ENCODE results near the gene ZNF157. TPM values are rescaled to one million over a fixed set of nuclear protein-coding genes. Genes with fewer than 3 reads are reported as not detected.

ZNF157 gene
- total and polyA plus RNA-seq, 2 of the 8 experiments (the other 6 are each of a cell fraction or from before 2014, with no cell fraction given) = 0.67 to 2.2 TPM

GRCh38 chrX:47390780-47391179, 20.4 kb downstream of the ZNF157 start:
- Histone ChIP-seq H3K4me3 (ENCODE audit: extremely low read depth in 1 of 4, insufficient read depth in 2 of 4, low read depth in 3 of 4, low read length in 4 of 4) (no peak overlapping the region), H2BK5ac (ENCODE audit: low read depth, low read length) (no peak overlapping the region), H2BK12ac (ENCODE audit: low read depth, low read length) (no peak overlapping the region), H3K27me3 (replicated peaks in 1 of 4; ENCODE audit: control insufficient read depth in 3 of 4, extremely low read depth in 1 of 4, insufficient read depth in 3 of 4, low read length in 3 of 4) (no peaks in the 10 kb centered on the region), H3K23me2 (ENCODE audit: low read depth, low read length) (no peaks in the 10 kb centered on the region), H3K14ac (ENCODE audit: insufficient read length) (no peak overlapping the region), H2BK120ac (replicated peaks; ENCODE audit: low read depth, low read length) (no peak overlapping the region), H3K9ac (replicated peaks in 1 of 4; ENCODE audit: extremely low read depth in 1 of 4, low read depth in 3 of 4, low read length in 3 of 4) (no peak overlapping the region), H3K79me2 (ENCODE audit: control insufficient read depth in 1 of 2, insufficient read depth in 2 of 2, low read length in 2 of 2) (no peaks in the 10 kb centered on the region), H2AK5ac (ENCODE audit: low read depth, low read length) (no peak overlapping the region), H3K4ac (replicated peaks; ENCODE audit: insufficient read length, low read depth, low read length) (no peak overlapping the region), H4K8ac (ENCODE audit: extremely low read depth, insufficient read depth, low read length) (no peak overlapping the region), H3K27ac (ENCODE audit: low read depth, low read length) (no peak overlapping the region), H2BK15ac (ENCODE audit: low read length) (no peak overlapping the region), H3K56ac (replicated peaks; ENCODE audit: insufficient read length, low read depth, low read length) (no peak overlapping the region), H3K4me1 (replicated peaks in 1 of 4; ENCODE audit: control insufficient read depth in 3 of 4, insufficient read depth in 4 of 4, low read length in 3 of 4) (no peaks in the 10 kb centered on the region), H2BK20ac (ENCODE audit: low read length) (no peak overlapping the region), H3K79me1 (ENCODE audit: low read depth, low read length) (no peaks in the 10 kb centered on the region), H3K18ac (ENCODE audit: extremely low read depth, low read length) (no peak overlapping the region), H3K4me2 (ENCODE audit: insufficient read depth in 1 of 2, low read depth in 2 of 2, low read length in 2 of 2) (no peak overlapping the region), H4K5ac (ENCODE audit: insufficient read length, low read depth, low read length) (no peak overlapping the region), H3K36me3 (ENCODE audit: control insufficient read depth in 2 of 4, insufficient read depth in 4 of 4, low read length in 3 of 4) (no peaks in the 10 kb centered on the region), H4K91ac (replicated peaks; ENCODE audit: insufficient read length, low read length) (no peak overlapping the region), H3K23ac (ENCODE audit: insufficient read length) (no peak overlapping the region), H4K20me1 (replicated peaks in 1 of 2; ENCODE audit: control insufficient read depth in 1 of 2, insufficient read depth in 2 of 2, low read length in 2 of 2) (no peaks in the 10 kb centered on the region), H2AFZ (ENCODE audit: low read length) (no peak overlapping the region), H3K9me3 (ENCODE audit: insufficient read depth in 2 of 2, low read depth in 1 of 2, low read length in 1 of 2) (no peaks in the 10 kb centered on the region)
- FAIRE-seq (no peak), DNase-seq (ENCODE audit: low read depth in 1 of 2, low spot score in 2 of 2) (no peak)
- 75% methylated on average over 1 of the region's 1 CpG; no CpG with 5 or more reads in 1 of the 2 experiments for WGBS, 2 experiments (ENCODE audit: extremely low coverage in 1 of 2, insufficient coverage in 1 of 2, insufficient read length in 1 of 2, insufficient replicate concordance in 2 of 2, low coverage in 1 of 2, low lambda C conversion rate in 2 of 2, missing lambda C conversion rate in 1 of 2)
- ChIA-PET CTCF (ENCODE audit: partially characterized antibody) (no interaction called here), POLR2A (ENCODE audit: partially characterized antibody) (interaction anchor here (1.4 kb wide), 1 partner anchor 162 kb away, joined by 3 read pairs; no protein-coding TSS in a partner anchor)
- TF ChIP-seq EGR1 (IDR thresholded peaks at IDR 0.05; ENCODE audit: borderline replicate concordance, low read depth, low read length) (no peak), SRF (IDR thresholded peaks at IDR 0.05; ENCODE audit: low read depth, low read length) (no peak), ZNF274 (IDR thresholded peaks at IDR 0.05; ENCODE audit: borderline replicate concordance, extremely low read depth, low read length) (no peak), CEBPB (IDR thresholded peaks at IDR 0.05; ENCODE audit: low read depth, low read length) (no peak), EZH2 (IDR thresholded peaks at IDR 0.05; ENCODE audit: low read depth, low read length, severe bottlenecking) (no peak), SP2 (IDR thresholded peaks at IDR 0.05; ENCODE audit: low read length) (no peak), YY1 (IDR thresholded peaks at IDR 0.05; ENCODE audit: low read depth, low read length) (no peak), HDAC2 (IDR thresholded peaks at IDR 0.05; ENCODE audit: borderline replicate concordance in 1 of 2, low read depth in 2 of 2, low read length in 2 of 2) (no peak)
